T-helper 1 cell treated with Interleukin-12 subunit alpha and Interleukin-12 subunit beta and Interleukin-4 antibody, amounts not matched to agents 30 μg/mL and 1 μg/mL, for 36 hours (primary cell): ENCODE measurements around the gene STMN1.

Experiments
- H3K27ac Mint-ChIP-seq: one replicate; pipeline ENCODE4 v1.8.0; 2021; ENCODE audit warnings: mild to moderate bottlenecking, mixed read lengths
- H3K27me3 Mint-ChIP-seq: one replicate; pipeline ENCODE4 v1.8.0; 2021; ENCODE audit warnings: low read depth, mixed read lengths
- H3K36me3 Mint-ChIP-seq: one replicate; pipeline ENCODE4 v1.8.0; 2021; ENCODE audit warnings: low read depth, mixed read lengths
- H3K4me1 Mint-ChIP-seq: one replicate; pipeline ENCODE4 v1.8.0; 2021; ENCODE audit warnings: low read depth, mixed read lengths
- H3K4me3 Mint-ChIP-seq: one replicate; pipeline ENCODE4 v1.8.0; 2021; ENCODE audit warnings: mild to moderate bottlenecking, moderate library complexity, mixed read lengths
- H3K9me3 Mint-ChIP-seq: one replicate; pipeline ENCODE4 v1.8.0; 2021; ENCODE audit warnings: mixed read lengths

Gene STMN1

DNA sequence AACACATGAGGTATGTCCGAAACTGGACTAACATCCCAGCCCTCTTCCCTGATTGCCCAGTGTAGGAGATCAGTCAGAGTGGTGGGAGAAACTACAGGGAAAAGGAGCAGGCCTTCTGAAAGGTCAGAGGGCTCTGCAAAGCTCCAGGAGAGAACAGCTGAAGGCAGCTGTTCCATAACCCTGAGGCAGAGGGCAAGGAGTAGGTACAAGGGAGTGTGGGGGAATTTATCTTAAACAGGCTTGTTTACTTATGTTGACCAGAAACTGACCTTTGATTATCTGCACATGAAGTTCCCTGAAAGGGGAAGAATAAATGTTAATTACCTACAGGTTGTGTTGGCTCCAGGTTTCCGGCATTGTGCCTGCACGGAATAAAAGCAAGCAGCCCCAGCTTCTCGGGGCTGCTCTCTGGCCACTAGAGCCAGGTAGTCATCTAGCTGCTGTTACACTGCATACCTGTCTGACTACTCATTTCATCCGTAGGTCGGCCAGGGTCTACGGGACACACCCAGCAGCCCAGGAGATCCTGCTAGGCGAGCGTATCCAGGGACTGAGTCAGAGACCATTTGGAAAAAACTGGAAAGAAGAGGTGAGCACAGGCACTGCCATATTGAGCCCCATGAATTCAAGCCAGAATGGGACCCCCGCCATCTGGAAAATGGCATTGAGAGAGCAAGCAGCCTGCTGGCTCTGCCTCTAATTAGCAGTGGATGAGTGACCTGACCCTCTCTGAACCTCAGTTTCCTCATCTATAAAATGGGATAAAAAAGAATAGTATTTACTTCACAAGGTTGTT lies 15.8 kb downstream of the STMN1 start:
- H3K27me3 Mint-ChIP-seq: no peaks in the 10 kb centered on the region
- H3K4me1 Mint-ChIP-seq: peaks cover 3% of the 10 kb centered on the region
- H3K4me3 Mint-ChIP-seq: no peak overlapping the region
- no peaks in the 10 kb centered on the region for H3K9me3 Mint-ChIP-seq
- no peak overlapping the region for H3K27ac Mint-ChIP-seq
- H3K36me3 Mint-ChIP-seq: peaks cover 6% of the 10 kb centered on the region

DNA sequence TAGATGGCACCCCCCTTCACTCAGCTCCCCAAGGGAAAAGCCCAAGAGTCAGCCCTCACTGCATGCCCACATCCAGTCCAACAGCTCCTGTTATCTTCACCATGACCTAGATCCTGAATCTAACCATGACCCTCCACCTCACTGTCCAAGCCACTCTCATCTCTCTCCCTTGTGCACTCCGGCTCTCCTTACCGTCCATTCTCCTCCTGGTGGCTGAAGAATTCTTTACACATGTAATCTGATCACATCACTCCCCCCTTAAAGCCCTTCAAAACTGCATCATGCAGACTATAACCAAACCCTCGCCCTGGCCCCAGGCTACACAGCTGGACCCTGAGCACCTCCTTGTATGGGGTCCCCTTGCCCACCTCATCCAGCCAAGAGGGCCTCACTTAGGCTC lies 16.7 kb downstream of the STMN1 start:
- H3K4me3 Mint-ChIP-seq: no peak overlapping the region
- no peaks in the 10 kb centered on the region for H3K4me1 Mint-ChIP-seq
- H3K9me3 Mint-ChIP-seq: no peaks in the 10 kb centered on the region
- H3K36me3 Mint-ChIP-seq: peaks cover 4% of the 10 kb centered on the region
- no peak overlapping the region for H3K27ac Mint-ChIP-seq
- H3K27me3 Mint-ChIP-seq: no peaks in the 10 kb centered on the region

DNA sequence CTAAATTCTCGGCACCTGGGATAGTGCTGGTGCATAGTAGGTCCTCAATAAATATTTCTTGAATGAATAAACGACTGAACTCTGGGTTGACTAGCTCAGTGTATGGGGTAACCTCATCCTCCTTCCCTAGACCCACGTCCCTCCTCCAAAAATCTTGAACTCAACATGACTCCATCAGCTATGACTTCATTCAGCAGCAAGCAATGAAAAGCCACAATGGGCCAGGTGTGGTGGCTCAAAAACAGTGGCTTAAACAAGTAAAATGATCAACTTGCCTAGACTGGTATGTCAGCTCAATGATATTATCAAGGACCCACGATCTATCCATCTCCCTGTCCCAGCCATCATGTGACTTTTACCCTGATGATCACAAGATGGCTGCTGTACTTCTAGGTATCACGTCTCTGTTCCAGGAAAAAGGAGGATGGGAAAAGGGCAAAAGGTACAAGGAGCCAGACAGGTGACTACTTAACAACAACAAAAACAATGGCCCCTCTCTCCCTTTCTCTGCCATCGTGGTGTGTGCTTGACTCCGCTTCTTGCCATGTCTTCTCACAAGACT lies 17.7 kb downstream of the STMN1 start:
- Mint-ChIP-seq H3K4me3 (no peak overlapping the region), H3K27ac (no peak overlapping the region), H3K27me3 (no peaks in the 10 kb centered on the region), H3K4me1 (no peaks in the 10 kb centered on the region), H3K9me3 (no peaks in the 10 kb centered on the region), H3K36me3 (peaks cover 4% of the 10 kb centered on the region)

DNA sequence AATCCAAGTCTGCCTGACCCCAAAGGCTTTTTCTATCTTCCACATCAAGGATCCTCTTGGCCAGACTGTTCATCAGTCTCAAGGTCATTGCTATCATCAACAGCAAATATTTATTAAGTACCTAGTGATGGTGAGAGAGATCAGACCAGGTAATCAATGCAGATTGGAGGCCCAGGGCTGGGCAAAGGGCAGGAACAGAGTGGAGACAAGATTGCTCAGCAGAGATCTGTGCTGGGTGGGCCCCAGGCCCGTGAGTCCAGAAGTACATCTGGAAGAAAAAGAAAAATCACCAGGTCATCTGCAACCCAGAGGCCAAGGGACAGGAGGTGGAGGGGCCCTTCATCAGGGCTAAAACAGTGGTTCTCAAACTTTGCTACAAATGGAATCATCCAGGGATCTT lies 20.6 kb downstream of the STMN1 start:
- Mint-ChIP-seq H3K36me3 (peaks cover 4% of the 10 kb centered on the region), H3K27ac (no peak overlapping the region), H3K9me3 (no peaks in the 10 kb centered on the region), H3K4me3 (no peak overlapping the region), H3K27me3 (no peaks in the 10 kb centered on the region), H3K4me1 (peaks cover 1% of the 10 kb centered on the region)

DNA sequence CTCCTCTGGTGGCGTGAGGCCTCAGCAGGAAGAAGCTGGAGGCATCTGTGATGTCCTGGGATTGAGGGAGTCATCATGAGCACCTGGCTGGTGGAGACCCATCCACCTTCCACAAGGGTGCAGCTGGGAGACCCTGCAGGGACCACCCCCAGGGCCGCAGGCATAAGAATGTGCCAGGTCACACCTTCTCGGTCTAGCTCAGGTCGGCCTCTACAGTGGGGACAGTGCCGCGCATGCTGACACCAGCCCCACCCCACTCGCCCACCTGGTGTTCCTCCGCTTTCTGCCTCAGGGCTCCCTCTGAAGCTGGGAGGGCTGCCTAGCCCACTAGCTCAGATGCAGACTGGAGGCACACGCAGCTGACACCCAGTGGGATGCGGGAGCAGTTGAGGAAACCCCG lies 25.0 kb downstream of the STMN1 start:
- peaks cover 1% of the 10 kb centered on the region for H3K4me1 Mint-ChIP-seq
- H3K9me3 Mint-ChIP-seq: no peaks in the 10 kb centered on the region
- H3K27ac Mint-ChIP-seq: no peak overlapping the region
- no peaks in the 10 kb centered on the region for H3K36me3 Mint-ChIP-seq
- H3K27me3 Mint-ChIP-seq: peaks cover 14% of the 10 kb centered on the region
- H3K4me3 Mint-ChIP-seq: no peak overlapping the region

DNA sequence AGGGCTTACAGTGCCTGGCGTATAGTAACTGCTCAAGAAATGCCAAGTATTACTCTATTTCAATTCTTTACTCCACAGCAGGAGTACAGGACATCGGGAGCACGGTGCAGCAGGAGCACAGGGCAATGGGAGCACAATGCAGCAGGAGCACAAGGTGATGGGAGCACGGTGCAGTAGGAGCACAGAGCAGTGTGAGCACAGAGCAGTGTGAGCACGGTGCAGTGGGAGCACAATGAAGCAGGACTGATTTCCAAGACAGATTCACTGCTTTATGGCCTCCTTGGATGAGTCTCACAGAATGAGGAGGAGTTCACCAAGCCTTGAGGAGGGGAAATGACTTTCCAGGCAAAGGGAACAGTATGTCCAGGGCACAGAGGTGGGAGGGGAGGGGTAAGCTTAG lies 25.7 kb downstream of the STMN1 start:
- H3K36me3 Mint-ChIP-seq: peaks cover 1% of the 10 kb centered on the region
- H3K9me3 Mint-ChIP-seq: no peaks in the 10 kb centered on the region
- H3K4me1 Mint-ChIP-seq: peaks cover 4% of the 10 kb centered on the region
- no peak overlapping the region for H3K4me3 Mint-ChIP-seq
- H3K27me3 Mint-ChIP-seq: peaks cover 18% of the 10 kb centered on the region
- no peak overlapping the region for H3K27ac Mint-ChIP-seq

DNA sequence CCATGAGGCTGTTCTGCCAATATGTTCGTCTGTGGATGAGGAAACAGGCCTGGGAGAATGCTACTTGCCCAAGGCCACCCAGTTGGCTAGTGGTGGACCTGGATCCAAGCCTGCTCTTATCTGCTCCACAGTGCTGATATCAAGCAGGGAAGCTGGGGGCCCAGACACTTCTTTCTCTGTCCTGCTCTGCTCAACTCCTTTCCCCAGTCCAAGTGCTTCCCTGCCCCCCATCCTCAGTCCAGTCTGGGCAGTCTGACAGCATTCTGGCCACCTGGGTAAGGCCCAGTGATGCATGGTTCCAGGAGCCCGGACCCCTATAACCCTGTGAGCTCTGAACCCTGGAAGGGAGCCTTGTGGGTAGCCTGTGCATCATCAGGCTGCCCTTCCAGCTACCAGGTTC lies 26.5 kb downstream of the STMN1 start:
- Mint-ChIP-seq H3K27ac (no peak overlapping the region), H3K27me3 (peaks cover 18% of the 10 kb centered on the region), H3K9me3 (no peaks in the 10 kb centered on the region)

DNA sequence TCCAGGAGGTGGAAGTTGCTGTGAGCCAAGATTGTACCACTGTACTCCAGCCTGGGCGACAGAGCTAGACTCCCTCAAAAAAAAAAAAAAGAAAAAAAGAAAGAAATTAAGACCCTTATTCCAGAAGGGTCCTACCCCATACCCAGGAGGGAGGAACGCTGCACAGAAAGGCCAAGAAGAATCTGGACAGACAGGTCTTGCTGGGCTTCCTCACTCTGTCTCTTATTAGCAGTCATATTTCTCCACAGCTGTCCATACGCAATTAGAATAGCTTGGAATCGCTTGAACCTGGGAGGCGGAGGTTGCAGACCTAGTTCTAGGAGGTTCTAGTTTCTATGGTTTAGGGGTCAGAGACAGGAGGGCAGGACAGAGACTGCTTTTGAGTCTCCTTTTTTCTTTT lies 27.5 kb downstream of the STMN1 start:
- H3K27ac Mint-ChIP-seq: no peak overlapping the region
- H3K4me3 Mint-ChIP-seq: no peak overlapping the region
- peaks cover 1% of the 10 kb centered on the region for H3K36me3 Mint-ChIP-seq
- peaks cover 18% of the 10 kb centered on the region for H3K27me3 Mint-ChIP-seq
- H3K9me3 Mint-ChIP-seq: no peaks in the 10 kb centered on the region
- H3K4me1 Mint-ChIP-seq: peaks cover 7% of the 10 kb centered on the region

More for the DNA sequence above, 26.5 kb downstream of the STMN1 start:
- H3K4me3 Mint-ChIP-seq: no peak overlapping the region
- H3K36me3 Mint-ChIP-seq: peaks cover 1% of the 10 kb centered on the region
- H3K4me1 Mint-ChIP-seq: peaks cover 7% of the 10 kb centered on the region

DNA sequence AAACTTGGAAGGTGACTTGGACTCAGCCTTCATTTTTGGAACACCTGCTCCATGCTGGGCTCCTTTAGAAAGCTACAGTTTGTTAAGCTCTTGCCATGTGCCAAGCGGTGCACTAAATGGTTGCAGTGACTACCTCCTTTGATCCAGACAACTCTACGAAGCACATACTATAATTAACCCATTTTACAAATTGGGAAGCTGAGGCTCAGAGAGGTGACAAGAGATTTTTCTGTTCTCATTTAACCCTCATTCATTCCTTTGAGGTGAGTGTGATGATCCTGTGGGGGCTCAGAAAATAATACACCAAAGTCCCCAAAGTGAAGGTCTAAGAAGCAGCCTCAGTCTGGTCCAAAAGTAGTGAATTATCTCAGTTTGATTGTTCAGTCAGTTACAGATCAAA lies 29.1 kb downstream of the STMN1 start:
- no peaks in the 10 kb centered on the region for H3K9me3 Mint-ChIP-seq
- peaks cover 7% of the 10 kb centered on the region for H3K4me1 Mint-ChIP-seq
- H3K27me3 Mint-ChIP-seq: peaks cover 18% of the 10 kb centered on the region
- H3K27ac Mint-ChIP-seq: no peak overlapping the region
- peaks cover 1% of the 10 kb centered on the region for H3K36me3 Mint-ChIP-seq
- no peak overlapping the region for H3K4me3 Mint-ChIP-seq

DNA sequence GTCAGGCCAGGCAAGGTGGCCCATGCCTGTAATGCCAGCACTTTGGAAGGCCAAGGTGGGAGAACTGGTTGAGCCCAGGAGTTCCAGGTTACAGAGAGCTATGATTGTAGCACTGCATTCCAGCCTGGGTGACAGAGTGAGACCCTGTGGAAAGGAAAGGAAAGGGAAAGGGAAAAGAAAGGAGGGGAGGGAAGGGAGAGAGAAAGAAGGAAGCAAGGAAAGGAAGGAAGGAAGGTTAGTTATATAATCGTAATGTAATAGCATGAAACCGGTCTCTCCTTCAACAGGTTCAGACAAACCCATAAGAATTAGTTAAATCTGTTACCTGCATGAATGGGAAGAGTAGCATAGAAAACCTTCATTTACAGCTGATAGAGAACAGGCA lies 29.5 kb downstream of the STMN1 start:
- Mint-ChIP-seq H3K4me1 (peaks cover 7% of the 10 kb centered on the region), H3K4me3 (no peak overlapping the region), H3K36me3 (peaks cover 1% of the 10 kb centered on the region), H3K9me3 (no peaks in the 10 kb centered on the region), H3K27ac (no peak overlapping the region), H3K27me3 (peaks cover 18% of the 10 kb centered on the region)

DNA sequence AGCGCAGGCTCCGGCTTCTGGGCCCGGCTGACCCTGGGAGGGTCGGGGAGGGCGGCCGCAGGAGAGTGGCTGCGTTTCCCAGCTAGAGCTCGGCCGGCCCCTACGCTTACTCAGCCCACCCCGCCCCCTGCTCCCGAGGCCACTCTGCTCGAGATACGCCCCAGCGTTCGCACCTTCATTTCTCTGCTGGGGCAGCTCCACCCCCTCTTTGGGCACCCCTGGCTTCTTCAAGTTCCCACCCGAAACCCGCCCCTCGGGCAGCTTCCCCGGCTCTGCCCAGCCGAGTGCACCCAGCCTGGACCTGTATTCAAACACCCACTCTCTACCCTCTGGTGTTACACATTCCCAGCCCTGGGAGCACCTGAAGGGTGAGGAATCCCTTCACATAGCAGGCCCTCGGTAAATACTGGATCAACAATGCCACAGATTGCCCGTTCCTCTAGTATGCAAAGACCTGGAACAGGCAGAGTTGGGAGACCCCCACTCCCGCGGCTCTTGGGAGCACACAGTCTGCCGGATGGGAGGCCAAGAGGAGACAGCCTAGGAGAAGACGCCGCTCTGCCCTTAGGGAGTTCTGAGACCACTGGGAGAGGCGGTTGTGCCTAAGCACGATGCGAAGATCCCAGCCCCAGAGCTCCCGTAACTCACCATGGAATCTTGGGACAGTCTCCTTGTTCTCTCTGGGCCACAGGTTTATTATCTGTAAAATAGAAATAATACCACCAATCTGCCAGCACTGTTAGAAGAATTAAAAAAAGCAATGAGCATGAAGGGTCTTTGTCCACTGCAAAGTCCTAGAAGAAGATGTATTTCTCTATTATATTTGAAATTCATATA lies 30.1 kb downstream of the STMN1 start:
- Mint-ChIP-seq H3K4me1 (peaks cover 6% of the 10 kb centered on the region), H3K27me3 (peaks cover 18% of the 10 kb centered on the region), H3K27ac (no peak overlapping the region), H3K9me3 (no peaks in the 10 kb centered on the region), H3K36me3 (peaks cover 1% of the 10 kb centered on the region), H3K4me3 (peak overlapping the region; percentile 72)

DNA sequence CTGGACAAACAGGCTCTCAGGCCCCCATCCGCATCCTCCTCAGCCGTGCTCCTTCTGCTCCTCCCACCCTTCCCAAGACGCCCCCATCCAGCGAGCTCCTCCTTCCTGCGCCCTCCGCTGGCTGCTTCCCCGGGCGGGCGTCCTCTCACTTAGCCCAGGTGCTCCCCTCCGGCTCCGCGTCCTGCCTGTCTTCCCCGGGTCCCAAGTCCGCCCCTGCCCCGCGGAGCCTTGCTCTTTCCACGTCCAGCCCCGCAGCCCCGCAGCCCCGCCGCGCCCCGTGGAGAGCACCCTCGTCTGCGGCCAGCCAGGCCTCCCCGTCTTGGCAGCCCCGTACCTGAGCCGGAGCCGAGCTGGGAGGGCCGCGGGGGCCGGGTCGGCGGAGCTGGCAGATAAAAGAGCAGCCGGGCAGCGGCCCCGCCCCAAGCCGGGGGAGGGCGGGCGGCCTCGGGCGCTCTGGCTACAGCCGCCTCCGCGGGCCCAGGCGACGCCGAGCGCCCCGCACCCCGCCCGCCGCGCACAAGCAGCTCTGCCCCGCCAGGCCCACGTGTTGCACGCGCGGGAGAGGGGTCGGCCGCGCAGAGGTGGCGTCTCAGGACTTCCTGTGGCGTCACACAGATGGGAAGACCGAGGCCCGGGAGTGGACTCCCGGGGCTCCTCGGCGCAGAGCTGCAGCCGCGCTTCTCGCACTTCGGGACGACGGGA lies 30.9 kb downstream of the STMN1 start, which contains the start of gene PAQR7:
Gene PAQR7, minus strand, starts transcription at position 555 of the 702 bp plus-strand sequence. CDS start 11,869 bp downstream, outside the sequence.
- Mint-ChIP-seq H3K27ac (no peak within 1 kb of the TSS), H3K27me3 (peaks cover 18% of the 10 kb centered on the region), H3K4me3 (peak within 1 kb of the TSS; percentile 74), H3K9me3 (no peaks in the 10 kb centered on the region), H3K36me3 (peaks cover 1% of the 10 kb centered on the region), H3K4me1 (peaks cover 6% of the 10 kb centered on the region)

DNA sequence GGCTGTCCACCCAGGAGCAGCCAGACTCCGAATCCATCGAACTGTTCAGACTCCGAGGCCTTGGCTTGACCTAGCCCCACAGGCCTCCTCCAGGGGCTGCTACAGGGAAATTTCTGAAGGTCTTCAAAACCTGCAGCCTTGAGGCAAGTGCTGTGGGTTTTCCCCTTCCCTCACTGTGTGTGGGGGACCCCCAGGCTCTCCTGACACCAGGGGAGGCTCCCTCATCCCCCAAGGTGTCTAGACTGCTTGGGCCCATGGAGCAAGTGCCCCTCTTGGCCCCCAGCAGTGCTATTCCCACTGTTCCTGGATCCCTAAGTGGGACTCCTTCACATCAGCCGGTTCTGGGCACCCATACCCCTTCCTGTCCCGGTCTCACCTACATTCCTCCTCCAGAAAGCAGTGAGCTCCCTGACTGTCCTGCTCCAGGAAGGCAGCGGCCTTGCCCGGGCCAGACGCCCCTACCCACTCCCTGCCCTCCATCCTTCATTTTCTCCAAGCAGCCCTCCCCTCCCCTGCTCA lies 31.5 kb downstream of the STMN1 start:
- Mint-ChIP-seq H3K4me3 (peak overlapping the region; percentile 74), H3K36me3 (peaks cover 1% of the 10 kb centered on the region), H3K4me1 (peaks cover 6% of the 10 kb centered on the region), H3K27ac (no peak overlapping the region), H3K27me3 (peaks cover 18% of the 10 kb centered on the region), H3K9me3 (no peaks in the 10 kb centered on the region)

DNA sequence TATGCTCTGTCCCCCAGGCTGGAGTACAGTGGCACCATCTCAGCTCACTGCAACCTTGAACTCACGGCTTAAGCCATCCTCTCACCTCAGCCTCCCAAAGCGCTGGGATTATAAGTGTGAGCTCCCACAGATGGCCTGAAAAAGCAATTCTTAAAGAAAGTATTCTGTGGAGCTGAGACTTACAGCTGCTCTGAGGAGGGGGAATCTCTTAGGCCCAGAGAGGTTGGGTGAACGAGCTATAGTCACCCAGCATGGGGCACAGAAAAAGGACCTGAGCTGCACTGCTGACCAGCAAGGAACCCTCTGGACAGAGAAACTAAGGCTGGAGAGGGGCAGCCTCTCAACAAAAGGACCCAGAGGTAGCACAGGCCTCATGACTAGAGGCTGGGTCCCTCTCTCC lies 32.0 kb downstream of the STMN1 start:
- no peak overlapping the region for H3K27ac Mint-ChIP-seq
- H3K9me3 Mint-ChIP-seq: no peaks in the 10 kb centered on the region
- no peak overlapping the region for H3K4me3 Mint-ChIP-seq
- peaks cover 6% of the 10 kb centered on the region for H3K4me1 Mint-ChIP-seq
- peaks cover 1% of the 10 kb centered on the region for H3K36me3 Mint-ChIP-seq
- H3K27me3 Mint-ChIP-seq: peaks cover 18% of the 10 kb centered on the region
